GM19043 (cell line): ENCODE data around the gene FRG2C.
"Not testable (repeated sequence)": the region's sequence is repeated elsewhere in the genome, so short reads cannot be mapped to it uniquely, and the experiment has no call there.

Experiments
- ATAC-seq: cut with Tn5 transposase; IDR thresholded peaks from one replicate; pipeline ENCODE4 v1.9.1; 2021; ENCODE audit warnings: low read depth; ENCODE audit not compliant: unreplicated experiment

Gene FRG2C

GRCh38 chr3:75668759-75669347 lies 4.7 kb downstream of the FRG2C start:
- not testable (repeated sequence) for ATAC-seq

DNA sequence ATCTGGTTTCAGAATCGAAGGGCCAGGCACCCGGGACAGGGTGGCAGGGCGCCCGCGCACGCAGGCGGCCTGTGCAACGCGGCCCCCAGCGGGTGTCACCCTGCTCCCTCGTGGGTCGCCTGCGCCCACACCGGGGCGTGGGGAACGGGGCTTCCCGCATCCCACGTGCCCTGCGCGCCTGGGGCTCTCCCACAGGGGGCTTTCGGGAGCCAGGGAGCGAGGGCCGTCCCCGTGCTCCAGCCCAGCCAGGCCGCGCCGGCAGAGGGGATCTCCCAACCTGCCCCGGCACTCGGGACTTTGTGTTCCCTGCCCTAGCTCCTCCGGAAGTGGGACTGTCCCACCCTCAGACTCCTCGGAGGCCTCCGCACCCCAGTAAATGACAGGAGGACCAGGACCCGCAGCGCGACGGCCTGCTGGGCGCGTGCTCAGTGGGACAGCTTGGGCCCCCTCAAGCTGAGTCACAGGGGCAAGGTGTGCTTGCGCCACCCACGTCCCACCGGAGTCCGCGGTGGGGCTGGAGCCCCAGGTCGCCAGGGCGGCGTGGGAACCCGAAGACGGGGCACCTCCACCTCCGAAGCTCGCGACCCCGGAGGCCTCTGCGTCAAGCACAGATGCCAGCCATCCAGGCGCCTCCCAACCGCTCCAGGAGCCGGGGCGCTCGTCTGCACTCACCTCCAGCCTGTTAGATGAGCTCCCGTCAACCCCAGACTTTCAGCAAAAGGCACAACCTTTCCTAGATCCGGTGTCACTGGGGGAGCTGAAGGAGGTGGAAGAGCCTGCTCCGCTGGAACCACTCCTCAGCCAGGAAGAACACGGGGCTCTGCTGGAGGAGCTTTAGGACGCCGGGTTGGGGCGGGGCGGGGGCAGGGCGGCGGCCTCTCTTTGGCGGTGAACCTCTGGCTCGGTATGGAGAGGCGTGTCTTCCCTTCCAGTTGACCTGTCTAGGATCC lies 5.5 kb downstream of the FRG2C start:
- ATAC-seq, result not testable (repeated sequence)

DNA sequence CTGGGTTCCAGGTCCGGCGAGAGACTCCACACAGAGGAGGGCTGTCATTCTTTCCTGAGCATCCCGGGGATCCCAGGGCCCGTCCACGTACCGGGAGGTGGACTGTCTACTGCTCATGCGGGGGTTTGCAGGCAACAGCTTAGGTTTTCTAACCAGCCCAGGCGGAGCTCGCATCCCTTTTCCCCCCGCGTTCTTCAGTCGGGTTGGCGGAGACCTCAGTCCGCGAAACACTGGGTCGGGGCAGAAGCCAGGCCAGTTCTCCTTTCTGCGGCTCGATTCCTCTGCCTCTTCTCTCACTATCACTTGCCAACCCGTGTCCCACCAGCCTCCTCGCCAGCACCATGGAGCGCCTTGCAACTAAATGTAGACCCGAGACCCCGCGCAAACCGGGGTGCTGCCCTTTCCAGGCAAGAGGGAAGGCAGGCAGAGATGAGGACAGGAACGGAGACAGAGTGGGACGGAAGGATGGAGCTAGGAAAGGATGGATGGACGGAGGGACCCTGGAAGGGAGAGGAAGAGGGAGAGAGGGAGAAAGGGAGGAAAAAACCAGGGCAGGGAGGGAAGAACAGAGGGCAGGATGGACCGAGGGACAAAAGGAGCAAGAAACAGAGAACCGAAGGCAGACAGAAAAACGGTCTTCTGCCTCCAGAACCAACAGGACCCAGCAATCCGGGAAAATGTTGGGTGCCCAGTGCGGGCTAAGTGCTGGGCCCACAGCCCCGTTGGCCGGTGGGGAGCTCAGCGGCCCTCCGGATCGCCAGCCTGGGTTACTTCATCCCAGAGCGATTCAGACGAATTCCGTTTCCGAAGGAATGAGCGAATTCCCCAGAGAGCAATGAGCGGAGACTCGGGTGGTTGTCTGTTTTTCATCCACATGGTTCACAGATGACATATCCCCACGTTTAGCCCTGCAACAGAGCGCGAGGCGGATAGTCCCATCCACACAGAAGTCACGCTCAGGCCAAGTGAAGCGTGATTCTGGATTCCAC lies 6.5 kb downstream of the FRG2C start:
- not testable (repeated sequence) for ATAC-seq

DNA sequence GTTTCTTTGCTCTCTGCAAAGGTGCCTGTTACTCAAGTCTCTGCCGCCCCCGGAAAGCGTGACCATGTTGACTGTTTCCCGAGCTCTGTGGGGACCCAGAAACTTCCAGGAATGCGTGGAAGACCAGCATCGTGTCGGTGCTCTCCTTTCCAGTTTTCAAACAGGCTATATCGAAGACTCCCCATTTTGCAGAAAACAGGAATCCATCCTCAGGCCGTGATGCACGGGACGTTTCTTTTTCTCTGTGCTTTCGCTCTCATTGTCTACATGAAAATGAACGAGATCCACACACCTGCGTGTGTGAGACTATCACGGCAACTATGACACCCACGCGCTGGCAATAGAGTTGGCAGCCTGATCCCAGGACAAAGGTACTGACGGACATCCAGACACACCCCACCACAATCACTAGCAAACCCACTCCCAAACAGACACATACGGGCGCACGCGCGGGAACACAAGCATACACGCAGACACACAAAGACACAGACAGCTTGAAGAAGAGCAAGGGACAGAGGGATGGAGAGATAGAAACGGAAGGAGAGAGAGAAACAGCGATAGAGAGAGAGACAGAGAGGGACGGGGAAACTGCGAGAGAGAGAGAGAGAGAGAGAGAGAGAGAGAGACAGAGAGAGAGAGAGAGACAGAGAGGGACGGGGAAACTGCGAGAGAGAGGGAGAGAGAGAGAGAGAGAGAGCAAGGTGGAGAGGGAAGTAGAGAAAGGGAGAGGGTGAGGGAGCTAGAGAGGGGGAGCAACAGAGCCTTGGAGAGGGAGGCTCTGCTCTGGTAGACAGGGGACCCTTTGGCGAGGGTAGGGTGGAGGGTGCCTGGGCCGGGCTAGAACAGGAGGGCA lies 7.4 kb downstream of the FRG2C start:
- ATAC-seq, result not testable (repeated sequence)

DNA sequence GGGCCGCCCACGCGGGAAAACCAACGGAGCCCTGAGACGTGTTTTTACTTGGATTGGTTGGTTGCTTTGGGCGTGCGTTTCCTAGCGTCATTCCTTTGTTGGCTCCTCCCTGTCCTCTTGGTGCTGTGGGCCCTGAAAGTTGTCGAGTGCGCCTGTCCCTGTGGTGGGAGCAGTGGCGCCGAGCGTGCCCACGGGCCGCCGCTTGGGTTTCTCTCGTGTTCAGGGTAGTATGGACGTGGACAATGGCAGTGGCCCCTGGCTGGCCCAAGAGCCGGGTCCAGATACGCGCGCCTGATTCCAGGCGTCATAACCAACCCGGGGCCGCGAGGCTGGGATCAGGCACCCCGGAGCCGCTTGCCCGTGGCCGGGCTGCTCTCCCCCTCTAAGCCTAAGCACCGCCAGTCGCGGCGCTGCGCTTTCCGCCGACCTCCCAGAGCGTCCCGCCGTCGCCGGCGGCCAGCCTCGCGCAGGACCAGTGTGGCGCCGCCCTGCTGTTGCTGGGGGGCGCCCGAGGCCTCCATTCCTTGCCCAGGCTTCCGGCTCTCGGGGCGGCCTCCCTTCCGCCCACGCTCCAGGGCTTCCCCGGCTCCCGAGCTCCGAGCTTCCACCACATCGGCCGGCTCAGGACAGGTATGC lies 8.1 kb downstream of the FRG2C start:
- ATAC-seq, result not testable (repeated sequence)

- not testable (repeated sequence) for ATAC-seq
These were observed 19.8 kb downstream of the FRG2C start for GRCh38 chr3:75683965-75684364.

- ATAC-seq, result no peak
These were observed 23.2 kb downstream of the FRG2C start for GRCh38 chr3:75687323-75687722.

GRCh38 chr3:75692061-75692460 lies 27.9 kb downstream of the FRG2C start:
- ATAC-seq, result no peak
